K562 (cell line): ENCODE results near the gene ITGB2. TPM values are rescaled to one million over a fixed set of nuclear protein-coding genes. Genes with fewer than 3 reads are reported as not detected.
A peak's percentile ranks its signal among the peaks of the same experiment; 100 is the strongest.

ENCODE experiments used
- C11orf30 ChIP-seq: fragments of 450-650 bp; IDR thresholded peaks from 2 replicates; pipeline ENCODE4 v1.6.1; 2016; ENCODE audit warnings: low read depth, mild to moderate bottlenecking
- EGR1 ChIP-seq: fragments of 450-650 bp; conservative IDR thresholded peaks from 2 replicates; pipeline ENCODE4 v1.6.1; 2017; ENCODE audit warnings: mild to moderate bottlenecking
- GABPB1 ChIP-seq: sonication (generic); formaldehyde crosslinking; IDR thresholded peaks from 2 replicates; pipeline ENCODE4 v1.8.0; 2022; ENCODE audit warnings: mild to moderate bottlenecking, missing genetic modification reagents
- KHSRP ChIP-seq: fragments of 450-650 bp; IDR thresholded peaks from 2 replicates; pipeline ENCODE4 v1.6.1; 2017
- LEF1 ChIP-seq: fragments of 450-650 bp; IDR thresholded peaks from 2 replicates; pipeline ENCODE4 v1.6.1; 2016; ENCODE audit warnings: mild to moderate bottlenecking
- NBN ChIP-seq: fragments of 450-650 bp; IDR thresholded peaks from 2 replicates; pipeline ENCODE4 v1.6.1; 2016; ENCODE audit warnings: low read depth, mild to moderate bottlenecking
- NFRKB ChIP-seq: fragments of 450-650 bp; IDR thresholded peaks from 2 replicates; pipeline ENCODE4 v1.6.1; 2016; ENCODE audit warnings: low read depth
- NR1H2 ChIP-seq: sonication (generic); formaldehyde crosslinking; IDR thresholded peaks from 2 replicates; pipeline ENCODE4 v1.4.0; 2020; ENCODE audit warnings: mild to moderate bottlenecking, missing genetic modification reagents
- NR4A1 ChIP-seq, 2 experiments: fragments of 250-450 bp in 1 of 2; fragments of 450-650 bp in 1 of 2; sonication (Bioruptor Pico) in 1 of 2; IDR thresholded peaks; 2 replicates each; pipeline versions ENCODE4 v1.4.0 to v1.6.1; 2016 to 2020; ENCODE audit warnings: mild to moderate bottlenecking in 2 of 2, missing compliant biosample characterization in 1 of 2, missing genetic modification characterization in 1 of 2, moderate library complexity in 1 of 2
- PCBP1 ChIP-seq: fragments of 200-400 bp; formaldehyde crosslinking; IDR thresholded peaks from 2 replicates; pipeline ENCODE4 v1.6.1; 2018; ENCODE audit warnings: mild to moderate bottlenecking, low read depth, low read length; ENCODE audit not compliant: poor library complexity, severe bottlenecking
- RAD21 ChIP-seq, 2 experiments: fragments of 250-450 bp in 1 of 2; fragments of 450-650 bp in 1 of 2; sonication (Bioruptor Pico) in 1 of 2; formaldehyde crosslinking in 1 of 2; IDR thresholded peaks in 1 of 2; conservative IDR thresholded peaks in 1 of 2; 2 replicates each; pipeline versions ENCODE4 v1.4.0 to v1.8.0; 2020 to 2022; ENCODE audit warnings: mild to moderate bottlenecking in 2 of 2, moderate library complexity in 1 of 2
- TAF1 ChIP-seq: IDR thresholded peaks from 2 replicates; pipeline ENCODE4 v1.6.1; 2011; ENCODE audit warnings: mild to moderate bottlenecking, low read length, moderate library complexity; ENCODE audit not compliant: insufficient read depth, control insufficient read depth, severe bottlenecking; ENCODE audit errors: extremely low read depth
- TCF3 ChIP-seq: sonication (generic); formaldehyde crosslinking; IDR thresholded peaks from 2 replicates; pipeline ENCODE4 v1.4.0; 2020; ENCODE audit warnings: mild to moderate bottlenecking, missing genetic modification reagents
- TFAM ChIP-seq: fragments of 250-450 bp; sonication (Bioruptor Pico); conservative IDR thresholded peaks from 2 replicates; pipeline ENCODE4 v1.5.0; 2021; ENCODE audit warnings: mild to moderate bottlenecking, moderate library complexity
- ZC3H11A ChIP-seq: IDR thresholded peaks from 2 replicates; pipeline ENCODE4 v1.6.1; 2012; ENCODE audit warnings: low read depth, low read length, improper control_type of control experiment
- ZFP30 ChIP-seq: fragments of 250-450 bp; sonication (Bioruptor Pico); IDR thresholded peaks from 2 replicates; pipeline ENCODE4 v1.8.0; 2022; ENCODE audit warnings: moderate library complexity, mild to moderate bottlenecking, inconsistent platforms, borderline replicate concordance
- ZNF124 ChIP-seq: sonication (generic); formaldehyde crosslinking; IDR thresholded peaks from 2 replicates; pipeline ENCODE4 v1.8.1; 2022; ENCODE audit warnings: missing genetic modification reagents
- ZNF384 ChIP-seq: IDR thresholded peaks from 2 replicates; pipeline ENCODE4 v1.6.1; 2012; ENCODE audit warnings: low read depth, low read length, improper control_type of control experiment
- ZNF583 ChIP-seq: fragments of 250-450 bp; sonication (Bioruptor Pico); IDR thresholded peaks from 2 replicates; pipeline ENCODE4 v1.4.0; 2020
- ZNF785 ChIP-seq: fragments of 250-450 bp; sonication (Bioruptor Pico); IDR thresholded peaks from 2 replicates; pipeline ENCODE4 v1.4.0; 2020; ENCODE audit warnings: mild to moderate bottlenecking
- polyA plus RNA-seq, 8 experiments: library from polyadenylated mRNA; depleted of rRNA in 4 of 8; stranded (reverse) in 5 of 8; unstranded in 3 of 8; fragments of >200 nt; fragmentation: Nextera tagmentation in 2 of 8; fragmentation: Illumina TruSeq in 1 of 8; extraction: Ambion mirVana in 2 of 8; extraction: Trizol in 1 of 8; gene quantifications; 2 replicates each; pipeline versions ENCODE4 v1.2.1 to v1.2.3, GENCODE V29; 2011 to 2014; ENCODE audit warnings: inconsistent platforms in 1 of 8, missing spikeins in 1 of 8
- total RNA-seq, 7 experiments: library from RNA; depleted of rRNA in 6 of 7; stranded (reverse); fragments of >200 nt in 6 of 7; fragmentation: Illumina TruSeq in 2 of 7; extraction: Trizol in 2 of 7; gene quantifications; 2 replicates each; pipeline versions ENCODE4 v1.2.1 to v1.2.3, GENCODE V29; 2011 to 2021; ENCODE audit warnings: low replicate concordance in 1 of 7
- TF ChIP-seq, protein P1 (sequence below): fragments of 250-450 bp; sonication (Bioruptor Pico); IDR thresholded peaks from 2 replicates; pipeline ENCODE4 v1.4.0; 2020
- TF ChIP-seq, protein P2 (sequence below), 2 experiments: fragments of 250-450 bp in 1 of 2; fragments of 450-650 bp in 1 of 2; sonication (Bioruptor Pico) in 1 of 2; IDR thresholded peaks; 2 replicates each; pipeline versions ENCODE4 v1.6.1 to v1.8.0; 2016 to 2021; ENCODE audit warnings: mild to moderate bottlenecking in 2 of 2, moderate library complexity in 2 of 2, missing compliant biosample characterization in 1 of 2, missing genetic modification characterization in 1 of 2
- TF ChIP-seq, protein P3 (sequence below): fragments of 150-350 bp; conservative IDR thresholded peaks from 2 replicates; pipeline ENCODE4 v1.6.1; 2014; ENCODE audit warnings: low read length
- TF ChIP-seq, protein P4 (sequence below): fragments of 250-450 bp; sonication (Bioruptor Pico); IDR thresholded peaks from 2 replicates; pipeline ENCODE4 v1.8.0; 2022; ENCODE audit warnings: moderate library complexity, mild to moderate bottlenecking, inconsistent platforms

Gene ITGB2
- total and polyA plus RNA-seq, 9 of the 15 experiments (the other 6 are each of a cell fraction or from before 2014, with no cell fraction given): 0.07 to 1.3 (median 0.51) TPM; not detected in 2

DNA sequence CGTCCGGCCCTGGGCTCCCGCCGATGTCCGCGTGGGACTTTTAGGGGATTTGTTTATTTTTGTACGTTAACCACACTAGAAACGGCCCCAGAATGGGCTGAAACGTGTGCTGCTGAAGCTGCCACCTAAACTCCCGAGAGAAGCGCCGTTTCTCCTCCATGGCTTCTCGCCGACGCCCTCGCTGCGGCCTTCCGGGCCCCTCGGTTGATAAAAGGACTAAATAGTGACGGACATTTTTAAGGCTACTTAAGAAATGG, 46.5 kb downstream of the ITGB2 start (continued):
- TF ChIP-seq, protein P1, sequence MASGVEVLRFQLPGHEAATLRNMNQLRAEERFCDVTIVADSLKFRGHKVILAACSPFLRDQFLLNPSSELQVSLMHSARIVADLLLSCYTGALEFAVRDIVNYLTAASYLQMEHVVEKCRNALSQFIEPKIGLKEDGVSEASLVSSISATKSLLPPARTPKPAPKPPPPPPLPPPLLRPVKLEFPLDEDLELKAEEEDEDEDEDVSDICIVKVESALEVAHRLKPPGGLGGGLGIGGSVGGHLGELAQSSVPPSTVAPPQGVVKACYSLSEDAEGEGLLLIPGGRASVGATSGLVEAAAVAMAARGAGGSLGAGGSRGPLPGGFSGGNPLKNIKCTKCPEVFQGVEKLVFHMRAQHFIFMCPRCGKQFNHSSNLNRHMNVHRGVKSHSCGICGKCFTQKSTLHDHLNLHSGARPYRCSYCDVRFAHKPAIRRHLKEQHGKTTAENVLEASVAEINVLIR (CRISPR knock-in tag): no peak
- no peak; the same call in 1 of the 2 replicates for TF ChIP-seq TCF3 (CRISPR knock-in tag)
- no peak for TF ChIP-seq EGR1
- no peak for TF ChIP-seq TAF1
- no peak for TF ChIP-seq ZNF384
- TF ChIP-seq, protein P2, sequence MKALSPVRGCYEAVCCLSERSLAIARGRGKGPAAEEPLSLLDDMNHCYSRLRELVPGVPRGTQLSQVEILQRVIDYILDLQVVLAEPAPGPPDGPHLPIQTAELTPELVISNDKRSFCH (CRISPR knock-in tag; IDR thresholded peaks at IDR 0.05): no peak
- TF ChIP-seq, protein P2 (tag; IDR thresholded peaks at IDR 0.05): no peak
- no peak for TF ChIP-seq NBN
- TF ChIP-seq RAD21 (CRISPR knock-in tag; conservative IDR thresholded peaks at IDR 0.05 in 1 of 2, IDR thresholded peaks at IDR 0.05 in 1 of 2): no peak
- TF ChIP-seq KHSRP: no peak
- TF ChIP-seq ZNF785 (CRISPR knock-in tag): no peak
- no peak for TF ChIP-seq TFAM (CRISPR knock-in tag)
- TF ChIP-seq ZFP30: no peak
- TF ChIP-seq C11orf30: no peak
- no peak for TF ChIP-seq LEF1
- no peak for TF ChIP-seq NR4A1 (CRISPR knock-in tag; IDR thresholded peaks at IDR 0.05)
- TF ChIP-seq NR4A1 (tag; IDR thresholded peaks at IDR 0.05): peak; percentile 56; the same call in 1 of the 2 replicates
- TF ChIP-seq ZNF583: no peak
- TF ChIP-seq GABPB1 (CRISPR knock-in tag): no peak
- peak; percentile 6 for TF ChIP-seq PCBP1
- TF ChIP-seq NR1H2 (CRISPR knock-in tag): 0 out of 2 replicates have a peak, but pooled peaks have one; percentile 84
- TF ChIP-seq, protein P3, sequence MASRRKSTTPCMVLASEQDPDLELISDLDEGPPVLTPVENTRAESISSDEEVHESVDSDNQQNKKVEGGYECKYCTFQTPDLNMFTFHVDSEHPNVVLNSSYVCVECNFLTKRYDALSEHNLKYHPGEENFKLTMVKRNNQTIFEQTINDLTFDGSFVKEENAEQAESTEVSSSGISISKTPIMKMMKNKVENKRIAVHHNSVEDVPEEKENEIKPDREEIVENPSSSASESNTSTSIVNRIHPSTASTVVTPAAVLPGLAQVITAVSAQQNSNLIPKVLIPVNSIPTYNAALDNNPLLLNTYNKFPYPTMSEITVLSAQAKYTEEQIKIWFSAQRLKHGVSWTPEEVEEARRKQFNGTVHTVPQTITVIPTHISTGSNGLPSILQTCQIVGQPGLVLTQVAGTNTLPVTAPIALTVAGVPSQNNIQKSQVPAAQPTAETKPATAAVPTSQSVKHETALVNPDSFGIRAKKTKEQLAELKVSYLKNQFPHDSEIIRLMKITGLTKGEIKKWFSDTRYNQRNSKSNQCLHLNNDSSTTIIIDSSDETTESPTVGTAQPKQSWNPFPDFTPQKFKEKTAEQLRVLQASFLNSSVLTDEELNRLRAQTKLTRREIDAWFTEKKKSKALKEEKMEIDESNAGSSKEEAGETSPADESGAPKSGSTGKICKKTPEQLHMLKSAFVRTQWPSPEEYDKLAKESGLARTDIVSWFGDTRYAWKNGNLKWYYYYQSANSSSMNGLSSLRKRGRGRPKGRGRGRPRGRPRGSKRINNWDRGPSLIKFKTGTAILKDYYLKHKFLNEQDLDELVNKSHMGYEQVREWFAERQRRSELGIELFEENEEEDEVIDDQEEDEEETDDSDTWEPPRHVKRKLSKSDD: no peak
- TF ChIP-seq, protein P4, sequence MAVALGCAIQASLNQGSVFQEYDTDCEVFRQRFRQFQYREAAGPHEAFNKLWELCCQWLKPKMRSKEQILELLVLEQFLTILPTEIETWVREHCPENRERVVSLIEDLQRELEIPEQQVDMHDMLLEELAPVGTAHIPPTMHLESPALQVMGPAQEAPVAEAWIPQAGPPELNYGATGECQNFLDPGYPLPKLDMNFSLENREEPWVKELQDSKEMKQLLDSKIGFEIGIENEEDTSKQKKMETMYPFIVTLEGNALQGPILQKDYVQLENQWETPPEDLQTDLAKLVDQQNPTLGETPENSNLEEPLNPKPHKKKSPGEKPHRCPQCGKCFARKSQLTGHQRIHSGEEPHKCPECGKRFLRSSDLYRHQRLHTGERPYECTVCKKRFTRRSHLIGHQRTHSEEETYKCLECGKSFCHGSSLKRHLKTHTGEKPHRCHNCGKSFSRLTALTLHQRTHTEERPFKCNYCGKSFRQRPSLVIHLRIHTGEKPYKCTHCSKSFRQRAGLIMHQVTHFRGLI (CRISPR knock-in tag): no peak
- no peak for TF ChIP-seq ZNF124 (CRISPR knock-in tag)
- peak; percentile 45; the same call in 1 of the 2 replicates for TF ChIP-seq NFRKB
- no peak for TF ChIP-seq ZC3H11A
